Esophagus mucosa (tissue), 1 donor: Measurements from ENCODE around the gene KANK2. TPM values are rescaled to one million over a fixed set of nuclear protein-coding genes. Genes with fewer than 3 reads are reported as not detected.
"Not testable (repeated sequence)": the region's sequence is repeated elsewhere in the genome, so short reads cannot be mapped to it uniquely, and the experiment has no call there.

Source experiments
- ATAC-seq: fragments of 200-7000 bp; cut with Tn5 transposase; one replicate; pipeline ENCODE4 v1.9.1; 2020
- total RNA-seq: library from RNA; stranded (reverse); gene quantifications from one replicate; pipeline ENCODE4 v1.2.4, GENCODE V29; 2023
- donor health status: DM: yes; HTN: yes; CAD: no.

KANK2 gene
- total RNA-seq, 1 donor from 2014 or later = 8.9 TPM

DNA sequence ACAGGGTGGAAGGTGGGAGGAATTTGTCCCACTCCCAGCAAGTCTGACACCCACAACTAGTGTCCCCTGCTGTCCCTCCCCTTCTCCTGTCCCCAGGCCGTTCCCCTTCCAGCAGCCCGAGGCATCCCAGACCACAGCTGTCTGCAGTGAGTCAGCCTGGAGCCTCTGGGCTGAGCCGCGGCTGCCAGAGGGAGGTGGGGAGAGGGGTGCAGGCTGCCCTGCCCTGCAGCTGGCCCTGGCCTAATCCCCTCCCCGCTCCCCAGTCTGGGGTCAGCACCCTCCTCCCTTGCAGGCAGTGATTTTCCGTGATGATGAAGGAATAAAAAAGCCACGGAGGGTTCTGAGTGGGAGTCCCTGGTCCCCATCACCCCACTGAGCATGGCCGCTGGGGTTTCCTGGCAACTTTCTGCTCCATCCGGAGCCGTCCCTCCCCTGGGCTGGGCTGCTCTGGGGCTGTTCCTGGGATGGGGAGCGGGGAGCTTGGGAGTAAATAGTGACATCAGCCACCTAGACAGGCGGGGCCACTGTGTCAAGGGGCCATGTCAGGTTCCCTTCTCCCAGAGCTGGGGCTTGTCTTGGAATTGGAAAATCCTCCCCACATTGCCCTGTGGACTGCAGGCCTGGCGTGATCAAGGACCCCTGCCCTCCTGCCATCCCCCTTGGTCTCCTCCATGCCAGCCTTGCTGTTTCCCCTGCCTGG, 58.6 kb downstream of the KANK2 start:
- peak; percentile 33 for ATAC-seq

- ATAC-seq = peak; percentile 45
These were observed 59.6 kb downstream of the KANK2 start for GRCh38 chr19:11137542-11138384.

- peak; percentile 22 for ATAC-seq
These were observed 60.8 kb downstream of the KANK2 start for GRCh38 chr19:11136400-11137101.

DNA sequence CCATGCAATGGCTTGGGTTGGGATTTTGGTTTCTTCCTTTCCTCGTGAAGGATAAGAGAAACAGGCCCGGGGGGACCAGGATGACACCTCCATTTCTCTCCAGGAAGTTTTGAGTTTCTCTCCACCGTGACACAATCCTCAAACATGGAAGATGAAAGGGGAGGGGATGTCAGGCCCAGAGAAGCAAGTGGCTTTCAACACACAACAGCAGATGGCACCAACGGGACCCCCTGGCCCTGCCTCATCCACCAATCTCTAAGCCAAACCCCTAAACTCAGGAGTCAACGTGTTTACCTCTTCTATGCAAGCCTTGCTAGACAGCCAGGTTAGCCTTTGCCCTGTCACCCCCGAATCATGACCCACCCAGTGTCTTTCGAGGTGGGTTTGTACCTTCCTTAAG, 65.9 kb downstream of the KANK2 start:
- ATAC-seq = no peak

GRCh38 chr19:11130824-11131455, 66.4 kb downstream of the KANK2 start:
- ATAC-seq = peak; percentile 64

GRCh38 chr19:11127905-11128304, 69.4 kb downstream of the KANK2 start:
- no peak for ATAC-seq

DNA sequence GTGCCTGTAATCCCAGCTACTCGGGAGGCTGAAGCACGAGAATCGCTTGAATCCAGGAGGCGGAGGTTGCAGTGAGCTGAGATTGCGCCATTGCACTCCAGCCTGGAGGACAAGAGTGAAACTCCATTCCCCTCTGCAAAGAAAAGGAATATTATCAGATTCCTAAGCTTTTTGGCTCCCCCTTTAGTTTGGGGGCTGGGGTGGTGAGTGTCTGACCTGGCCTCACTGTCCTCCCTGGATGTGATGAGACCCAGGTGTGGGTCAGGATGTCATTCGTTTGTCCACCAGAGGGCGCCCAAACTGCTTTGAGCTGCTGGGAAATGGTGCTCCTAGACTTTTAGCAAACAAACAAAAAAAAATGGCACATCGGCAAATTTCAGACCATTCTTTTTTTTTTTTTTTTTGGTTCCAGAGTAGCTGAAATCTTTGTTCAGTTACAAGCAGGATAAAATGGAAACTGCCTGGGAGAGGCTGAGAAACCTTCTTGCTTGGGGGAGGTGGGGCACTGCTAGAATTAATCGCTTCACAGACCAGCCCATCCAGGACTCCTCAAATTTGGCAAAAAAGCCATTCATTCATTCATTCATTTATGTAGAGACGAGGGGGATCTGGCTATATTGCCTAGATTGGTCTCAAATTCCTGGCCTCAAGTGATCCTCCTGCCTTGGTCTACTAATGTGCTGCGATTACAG, 71.2 kb downstream of the KANK2 start:
- ATAC-seq = peak; percentile 51

GRCh38 chr19:11124157-11124556, 73.2 kb downstream of the KANK2 start:
- ATAC-seq = not testable (repeated sequence)

GRCh38 chr19:11123114-11123513, 74.2 kb downstream of the KANK2 start:
- no peak for ATAC-seq

GRCh38 chr19:11121963-11122362, 75.4 kb downstream of the KANK2 start:
- ATAC-seq = not testable (repeated sequence)

- ATAC-seq = no peak
These were observed 80.8 kb downstream of the KANK2 start for GRCh38 chr19:11116507-11116906.

GRCh38 chr19:11115895-11116446, 81.4 kb downstream of the KANK2 start:
- no peak for ATAC-seq

DNA sequence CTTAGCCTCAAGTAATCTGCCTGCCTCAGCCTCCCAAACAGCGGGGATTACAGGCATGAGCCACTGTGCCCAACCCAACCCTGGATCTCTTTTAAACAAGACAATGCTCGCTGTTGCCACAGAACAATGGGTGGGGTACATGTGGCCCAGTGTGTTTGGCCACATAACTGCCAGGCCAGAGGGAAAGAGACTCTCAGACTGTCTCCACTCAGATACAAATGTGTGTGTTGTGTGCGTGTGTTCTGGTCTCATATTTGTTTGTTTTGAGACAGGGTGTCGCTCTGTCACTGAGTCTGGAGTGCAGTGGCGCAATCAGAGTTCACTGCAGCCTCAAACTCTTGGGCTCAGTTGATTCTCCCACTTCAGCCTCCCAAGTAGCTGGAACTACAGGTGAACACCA, 82.3 kb downstream of the KANK2 start:
- peak; percentile 7 for ATAC-seq

Other genes starting within 250 kb of the KANK2 start
- 93.2 TPM for gene SMARCA4, start 236.5 kb downstream of the KANK2 start, total RNA-seq
- gene LDLR, start 108.1 kb downstream of the KANK2 start, total RNA-seq = 117 TPM
- gene SPC24, start 41.8 kb downstream of the KANK2 start, total RNA-seq = 17.1 TPM
- gene ANGPTL8, start 42.1 kb upstream of the KANK2 start, total RNA-seq = not detected
- gene DOCK6, start 65.0 kb upstream of the KANK2 start, total RNA-seq = 49.1 TPM
- not detected for gene TSPAN16, start 98.6 kb upstream of the KANK2 start, total RNA-seq
- 141 TPM for gene RAB3D, start 142.1 kb upstream of the KANK2 start, total RNA-seq
- gene TMEM205, start 148.7 kb upstream of the KANK2 start, total RNA-seq = 45.1 TPM
- 7.4 TPM for gene CCDC159, start 149.0 kb upstream of the KANK2 start, total RNA-seq
- 7.3 TPM for gene PLPPR2, start 157.9 kb upstream of the KANK2 start, total RNA-seq
- gene SWSAP1, start 177.1 kb upstream of the KANK2 start, total RNA-seq = 2.5 TPM
- 0.48 TPM for gene EPOR, start 186.8 kb upstream of the KANK2 start, total RNA-seq
- 0.64 TPM for gene RGL3, start 221.8 kb upstream of the KANK2 start, total RNA-seq
- gene ODAD3, start 237.6 kb upstream of the KANK2 start, total RNA-seq = not detected
- gene PRKCSH, start 238.1 kb upstream of the KANK2 start, total RNA-seq = 161 TPM